Lung (tissue), 12 donors: ENCODE results near the gene SIN3A. TPM values are rescaled to one million over a fixed set of nuclear protein-coding genes. Genes with fewer than 3 reads are reported as not detected.
"Not testable (repeated sequence)": the region's sequence is repeated elsewhere in the genome, so short reads cannot be mapped to it uniquely, and the experiment has no call there.

Source experiments
- ATAC-seq: fragments of 200-7000 bp; cut with Tn5 transposase; one replicate; pipeline ENCODE4 v1.9.1; 2020; ENCODE audit warnings: moderate number of reproducible peaks; ENCODE audit not compliant: insufficient read depth, low FRiP score
- DNase-seq, 3 donors: peaks; one replicate each; pipeline ENCODE4 v3.0.0-alpha.2; 2013 to 2017
- H3K27ac ChIP-seq, 2 donors: one replicate each; pipeline ENCODE4 v1.5.1; 2013; ENCODE audit warnings: mild to moderate bottlenecking in 2 of 2, moderate library complexity in 2 of 2, control low read depth in 1 of 2, inconsistent platforms in 1 of 2, low read depth in 1 of 2, low read length in 1 of 2
- H3K27me3 ChIP-seq, 3 donors: one replicate each; pipeline ENCODE4 v1.5.1; 2013; ENCODE audit warnings: low read length in 2 of 3; ENCODE audit not compliant: control insufficient read depth in 3 of 3, insufficient read depth in 3 of 3
- H3K36me3 ChIP-seq, 4 donors: one replicate each; pipeline ENCODE4 v1.5.1; 2013; ENCODE audit warnings: low read length in 4 of 4, mild to moderate bottlenecking in 1 of 4, moderate library complexity in 1 of 4; ENCODE audit not compliant: control insufficient read depth in 4 of 4, insufficient read depth in 4 of 4
- H3K4me1 ChIP-seq, 5 donors: one replicate each; pipeline ENCODE4 v1.5.1; 2013; ENCODE audit warnings: low read length in 5 of 5, mild to moderate bottlenecking in 2 of 5, moderate library complexity in 1 of 5; ENCODE audit not compliant: control insufficient read depth in 5 of 5, insufficient read depth in 5 of 5
- H3K4me3 ChIP-seq: one replicate; pipeline ENCODE4 v1.5.1; 2013; ENCODE audit warnings: mild to moderate bottlenecking, control low read depth, moderate library complexity
- H3K9ac ChIP-seq, 2 donors: one replicate each; pipeline ENCODE4 v1.5.1; 2013; ENCODE audit warnings: low read length in 2 of 2, control low read depth in 1 of 2; ENCODE audit not compliant: insufficient read depth in 1 of 2
- H3K9me3 ChIP-seq, 4 donors: one replicate each; pipeline ENCODE4 v1.5.1; 2013; ENCODE audit warnings: low read length in 3 of 4, mild to moderate bottlenecking in 1 of 4, moderate library complexity in 1 of 4; ENCODE audit not compliant: control insufficient read depth in 4 of 4, insufficient read depth in 3 of 4
- CTCF ChIP-seq: IDR thresholded peaks from 2 replicates; pipeline ENCODE4 v1.5.1; 2012; ENCODE audit warnings: mild to moderate bottlenecking; ENCODE audit errors: control extremely low read depth, extremely low read depth
- WGBS, 2 donors: extraction: QIAGEN DNeasy Blood & Tissue Kit; methylation state at CpG; one replicate each; pipeline ENCODE4 v1.1.7; 2013; 5-methylcytosine and 5-hydroxymethylcytosine counted together
- polyA plus RNA-seq, 2 donors: library from polyadenylated mRNA; stranded (reverse); fragments of 200-250 nt; gene quantifications; one replicate each; pipeline ENCODE4 v1.2.1, GENCODE V29; 2013
- total RNA-seq, 2 donors: library from RNA; depleted of rRNA in 1 of 2; stranded (reverse); fragments of >200 nt in 1 of 2; gene quantifications; one replicate each; pipeline ENCODE4 v1.2.1, GENCODE V29; 2014 to 2021
- donor health status: control.
- donor health status: control.
- donor health status: Bipolar disorder and iron deficiency.
- donor health status: healthy.
- donor health status: DM: yes; HTN: yes; CAD: no.

The SIN3A gene
- total and polyA plus RNA-seq, 4 donors, result 9.8 to 86.1 (median 43.0) TPM

- Histone ChIP-seq H3K9me3 (no peaks in the 10 kb centered on the region), H3K9ac (peak overlapping the region in 1 of 2 donors; percentile 35), H3K27me3 (no peaks in the 10 kb centered on the region), H3K4me1 (peaks cover 0 to 25% (median 7%) of the 10 kb centered on the region in 5 donors), H3K27ac (peak overlapping the region in 1 of 2 donors; percentile 21), H3K4me3 (no peak overlapping the region), H3K36me3 (peaks cover 0 to 5% (median 0%) of the 10 kb centered on the region in 4 donors)
- no peak for TF ChIP-seq CTCF
- 45 to 64% methylated on average over 14 of the region's 14 CpGs for WGBS, 2 donors
- ATAC-seq (no peak), DNase-seq (no peak)
Observed at GRCh38 chr15:75449585-75450306, 1.7 kb downstream of the SIN3A start.

GRCh38 chr15:75448171-75448570 lies 3.3 kb downstream of the SIN3A start:
- H3K4me1 ChIP-seq, result peaks cover 0 to 23% (median 7%) of the 10 kb centered on the region in 5 donors
- WGBS, 2 donors, result 63 to 82% methylated on average over 13 of the region's 13 CpGs

GRCh38 chr15:75446151-75446550 lies 5.3 kb downstream of the SIN3A start:
- Histone ChIP-seq H3K27ac (no peak overlapping the region), H3K4me1 (peaks cover 0 to 16% (median 7%) of the 10 kb centered on the region in 5 donors), H3K36me3 (peaks cover 0 to 8% (median 2%) of the 10 kb centered on the region in 4 donors), H3K4me3 (no peak overlapping the region), H3K9ac (no peak overlapping the region), H3K27me3 (no peaks in the 10 kb centered on the region), H3K9me3 (no peaks in the 10 kb centered on the region)
- WGBS, 2 donors, result 75 to 87% methylated on average over 3 of the region's 3 CpGs
- ATAC-seq, result no peak
- DNase-seq, result no peak
- TF ChIP-seq CTCF, result no peak

More at GRCh38 chr15:75448171-75448570, 3.3 kb downstream of the SIN3A start:
- H3K27ac ChIP-seq, DNase-seq, H3K9me3 ChIP-seq, H3K9ac ChIP-seq, H3K36me3 ChIP-seq, H3K4me3 ChIP-seq, ATAC-seq, H3K27me3 ChIP-seq: not testable (repeated sequence)

- WGBS, 2 donors, result 91 to 94% methylated on average over 10 of the region's 10 CpGs
Observed at GRCh38 chr15:75445324-75445723, 6.2 kb downstream of the SIN3A start.

GRCh38 chr15:75443972-75444453 lies 7.5 kb downstream of the SIN3A start:
- WGBS, 2 donors, result 84 to 93% methylated on average over 8 of the region's 8 CpGs
- H3K27ac ChIP-seq, result not testable (repeated sequence)

More at GRCh38 chr15:75445324-75445723, 6.2 kb downstream of the SIN3A start:
- ATAC-seq, H3K9ac ChIP-seq, H3K36me3 ChIP-seq, H3K4me3 ChIP-seq, H3K27me3 ChIP-seq, DNase-seq, H3K9me3 ChIP-seq, H3K27ac ChIP-seq: not testable (repeated sequence)
- H3K4me1 ChIP-seq, result peaks cover 0 to 16% (median 7%) of the 10 kb centered on the region in 5 donors

More at GRCh38 chr15:75443972-75444453, 7.5 kb downstream of the SIN3A start:
- not testable (repeated sequence) for H3K9ac ChIP-seq, H3K4me1 ChIP-seq, H3K9me3 ChIP-seq, H3K27me3 ChIP-seq, DNase-seq, ATAC-seq, H3K4me3 ChIP-seq
- peaks cover 0 to 11% (median 2%) of the 10 kb centered on the region in 4 donors for H3K36me3 ChIP-seq
